A549 (cell line): ENCODE measurements around the gene COPS8.
A peak's percentile ranks its signal among the peaks of the same experiment; 100 is the strongest.

Experiments
- CHD2 ChIP-seq: fragments of 150-350 bp; IDR thresholded peaks from 2 replicates; pipeline ENCODE4 v1.6.1; 2014; ENCODE audit warnings: low read length; ENCODE audit not compliant: partially characterized antibody
- EP300 ChIP-seq, 2 experiments: fragments of >200 bp; sonication (Bioruptor Twin); formaldehyde crosslinking; IDR thresholded peaks; 2 replicates in 1 of 2; 3 replicates in 1 of 2; pipeline ENCODE4 v1.6.1; 2016 to 2017
- HDAC2 ChIP-seq: fragments of 200-600 bp; sonication (generic); IDR thresholded peaks from 2 replicates; pipeline ENCODE4 v1.6.1; 2016
- POLR2A ChIP-seq: IDR thresholded peaks from 2 replicates; pipeline ENCODE4 v1.6.1; 2012; ENCODE audit warnings: mild to moderate bottlenecking, low read length
- RAD21 ChIP-seq, 2 experiments: fragments of >200 bp in 1 of 2; sonication (Bioruptor Twin) in 1 of 2; formaldehyde crosslinking in 1 of 2; IDR thresholded peaks in 1 of 2; conservative IDR thresholded peaks in 1 of 2; 2 replicates in 1 of 2; 3 replicates in 1 of 2; pipeline ENCODE4 v1.6.1; 2012 to 2018; ENCODE audit warnings: inconsistent platforms in 1 of 2
- RFX5 ChIP-seq: fragments of 450-650 bp; IDR thresholded peaks from 2 replicates; pipeline ENCODE4 v1.7.1; 2014; ENCODE audit warnings: antibody characterized with exemption, mild to moderate bottlenecking, moderate library complexity
- SREBF2 ChIP-seq: fragments of 450-650 bp; IDR thresholded peaks from 2 replicates; pipeline ENCODE4 v1.6.1; 2014; ENCODE audit warnings: mild to moderate bottlenecking, moderate library complexity
- TP53 ChIP-seq: fragments of 250-450 bp; sonication (Bioruptor Pico); IDR thresholded peaks from 2 replicates; pipeline ENCODE4 v1.5.0; 2021; ENCODE audit warnings: mild to moderate bottlenecking, moderate library complexity
- TF ChIP-seq, protein P1 (sequence below): fragments of >200 bp; sonication (Bioruptor Twin); formaldehyde crosslinking; IDR thresholded peaks from 3 replicates; pipeline ENCODE4 v1.5.1; 2016

DNA sequence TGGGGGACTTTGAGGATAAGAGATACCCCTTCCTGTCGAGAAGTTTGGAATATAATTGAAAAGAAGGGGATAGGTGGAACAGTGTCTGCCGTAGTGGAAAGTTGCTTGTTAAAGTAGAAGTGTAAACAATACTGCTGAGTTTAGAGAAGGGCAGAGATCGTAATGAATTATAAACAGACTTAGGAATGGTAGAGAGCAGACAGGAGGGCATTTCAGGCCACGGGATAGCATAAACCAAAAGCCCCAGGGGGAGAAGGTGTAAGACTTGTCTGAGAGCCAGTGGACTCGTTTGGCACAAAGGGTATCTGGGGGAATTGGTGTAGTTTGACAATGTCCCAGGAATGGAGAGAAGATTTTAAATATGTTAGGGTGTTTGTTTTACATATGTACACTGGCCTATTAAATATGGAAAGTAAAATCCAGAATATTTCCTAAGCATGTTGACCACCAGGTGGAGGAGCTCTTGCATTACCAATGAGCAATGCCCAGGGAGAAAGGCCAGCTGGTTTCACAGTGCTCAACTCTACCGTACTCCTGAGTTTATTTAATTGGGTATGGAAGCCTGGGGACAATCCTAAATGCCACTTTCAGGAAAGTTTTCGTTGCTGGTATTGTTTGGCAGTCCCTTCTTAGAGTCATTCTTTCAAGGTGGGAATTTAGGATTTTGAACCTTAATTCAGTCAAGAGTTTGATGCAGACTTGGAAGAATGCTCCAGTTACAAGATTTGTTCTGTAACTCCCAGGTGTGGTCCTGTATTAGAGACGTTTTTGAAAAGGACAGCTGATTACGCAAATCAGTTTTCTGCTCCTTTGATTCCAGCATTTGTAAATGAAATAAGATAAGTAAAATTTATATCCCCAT, 7.5 kb downstream of the COPS8 start:
- TF ChIP-seq SREBF2, result no peak
- no peak for TF ChIP-seq POLR2A
- TF ChIP-seq RAD21 (conservative IDR thresholded peaks at IDR 0.05 in 1 of 2, IDR thresholded peaks at IDR 0.05 in 1 of 2), result peak; percentile 74 to 80
- no peak for TF ChIP-seq HDAC2
- TF ChIP-seq, protein P1, sequence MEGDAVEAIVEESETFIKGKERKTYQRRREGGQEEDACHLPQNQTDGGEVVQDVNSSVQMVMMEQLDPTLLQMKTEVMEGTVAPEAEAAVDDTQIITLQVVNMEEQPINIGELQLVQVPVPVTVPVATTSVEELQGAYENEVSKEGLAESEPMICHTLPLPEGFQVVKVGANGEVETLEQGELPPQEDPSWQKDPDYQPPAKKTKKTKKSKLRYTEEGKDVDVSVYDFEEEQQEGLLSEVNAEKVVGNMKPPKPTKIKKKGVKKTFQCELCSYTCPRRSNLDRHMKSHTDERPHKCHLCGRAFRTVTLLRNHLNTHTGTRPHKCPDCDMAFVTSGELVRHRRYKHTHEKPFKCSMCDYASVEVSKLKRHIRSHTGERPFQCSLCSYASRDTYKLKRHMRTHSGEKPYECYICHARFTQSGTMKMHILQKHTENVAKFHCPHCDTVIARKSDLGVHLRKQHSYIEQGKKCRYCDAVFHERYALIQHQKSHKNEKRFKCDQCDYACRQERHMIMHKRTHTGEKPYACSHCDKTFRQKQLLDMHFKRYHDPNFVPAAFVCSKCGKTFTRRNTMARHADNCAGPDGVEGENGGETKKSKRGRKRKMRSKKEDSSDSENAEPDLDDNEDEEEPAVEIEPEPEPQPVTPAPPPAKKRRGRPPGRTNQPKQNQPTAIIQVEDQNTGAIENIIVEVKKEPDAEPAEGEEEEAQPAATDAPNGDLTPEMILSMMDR, result peak; percentile 77
- TF ChIP-seq RFX5, result no peak
- TF ChIP-seq TP53 (CRISPR knock-in tag), result no peak
- TF ChIP-seq EP300 (IDR thresholded peaks at IDR 0.05), result no peak
- no peak for TF ChIP-seq CHD2
